ENCODE measurements around the gene TEAD4. TPM values are rescaled to one million over a fixed set of nuclear protein-coding genes. Genes with fewer than 3 reads are reported as not detected.
A peak's percentile ranks its signal among the peaks of the same experiment; 100 is the strongest.

Gene TEAD4
- total RNA-seq, 1 donor, result 14.6 TPM

DNA sequence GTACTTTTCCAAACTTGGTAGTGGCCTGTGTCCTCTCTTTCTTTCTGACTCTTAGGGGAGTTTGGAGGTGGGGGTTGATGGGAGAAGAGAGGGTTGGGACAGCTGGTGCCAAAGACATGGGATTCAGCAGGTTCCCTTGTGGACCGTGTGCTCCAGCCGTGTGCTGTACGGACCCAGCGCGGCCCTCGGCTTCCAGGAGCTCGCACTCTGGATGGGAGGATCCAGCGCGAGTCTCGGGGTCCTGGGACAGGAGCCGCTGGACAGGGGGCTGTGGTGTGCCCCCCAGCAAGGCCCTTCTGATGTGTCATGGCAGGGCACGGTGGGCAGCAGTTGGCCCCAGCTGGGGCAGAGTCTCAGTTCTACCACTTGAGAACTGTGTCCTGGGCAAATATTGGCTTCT lies 73.0 kb downstream of the TEAD4 start:
- DNase-seq (ENCODE audit: low read depth), result no peak
- no peak overlapping the region for H3K4me3 ChIP-seq (ENCODE audit: low read depth, low read length)
- TF ChIP-seq, protein P1, sequence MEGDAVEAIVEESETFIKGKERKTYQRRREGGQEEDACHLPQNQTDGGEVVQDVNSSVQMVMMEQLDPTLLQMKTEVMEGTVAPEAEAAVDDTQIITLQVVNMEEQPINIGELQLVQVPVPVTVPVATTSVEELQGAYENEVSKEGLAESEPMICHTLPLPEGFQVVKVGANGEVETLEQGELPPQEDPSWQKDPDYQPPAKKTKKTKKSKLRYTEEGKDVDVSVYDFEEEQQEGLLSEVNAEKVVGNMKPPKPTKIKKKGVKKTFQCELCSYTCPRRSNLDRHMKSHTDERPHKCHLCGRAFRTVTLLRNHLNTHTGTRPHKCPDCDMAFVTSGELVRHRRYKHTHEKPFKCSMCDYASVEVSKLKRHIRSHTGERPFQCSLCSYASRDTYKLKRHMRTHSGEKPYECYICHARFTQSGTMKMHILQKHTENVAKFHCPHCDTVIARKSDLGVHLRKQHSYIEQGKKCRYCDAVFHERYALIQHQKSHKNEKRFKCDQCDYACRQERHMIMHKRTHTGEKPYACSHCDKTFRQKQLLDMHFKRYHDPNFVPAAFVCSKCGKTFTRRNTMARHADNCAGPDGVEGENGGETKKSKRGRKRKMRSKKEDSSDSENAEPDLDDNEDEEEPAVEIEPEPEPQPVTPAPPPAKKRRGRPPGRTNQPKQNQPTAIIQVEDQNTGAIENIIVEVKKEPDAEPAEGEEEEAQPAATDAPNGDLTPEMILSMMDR (IDR thresholded peaks at IDR 0.05; ENCODE audit: insufficient read depth, low read length), result no peak

DNA sequence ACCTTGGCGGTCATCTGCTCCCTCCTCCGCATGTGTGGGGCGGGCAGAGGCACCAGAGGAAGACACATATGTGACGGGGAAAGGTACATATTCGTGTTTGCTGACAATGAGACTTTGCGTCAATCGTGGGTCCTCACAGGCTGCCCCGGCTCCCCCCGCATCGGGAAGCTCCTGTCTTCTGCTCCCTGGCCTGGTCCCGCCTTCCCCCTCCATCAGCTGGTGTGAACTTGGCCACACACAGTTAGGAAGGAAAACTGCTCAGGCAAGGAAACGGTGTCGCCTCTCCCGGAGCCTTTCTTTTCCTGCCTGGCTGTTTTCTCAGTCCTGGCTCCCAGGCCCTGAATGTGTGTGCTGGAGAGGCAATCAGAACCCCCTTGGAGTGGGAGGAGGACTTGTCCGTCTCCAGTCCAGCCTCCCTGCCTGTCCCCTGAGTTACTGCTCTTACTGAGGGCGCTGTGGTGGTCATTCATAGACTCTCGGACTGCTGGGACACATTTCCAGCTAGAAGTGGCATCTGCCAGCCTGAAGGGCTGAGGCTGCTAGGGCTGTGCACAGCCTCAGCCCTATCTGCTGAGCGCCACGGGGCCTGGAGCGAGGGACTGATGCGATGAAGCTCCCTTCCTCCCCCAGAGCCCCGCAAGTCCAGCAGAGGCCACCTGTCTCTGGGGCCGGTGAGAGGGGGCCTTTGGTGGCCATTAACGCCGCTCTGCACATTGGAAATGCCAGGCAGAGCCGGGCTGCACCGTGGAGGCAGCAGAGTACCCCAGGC lies 73.8 kb downstream of the TEAD4 start:
- TF ChIP-seq, protein P1 (IDR thresholded peaks at IDR 0.05; ENCODE audit: insufficient read depth, low read length), result no peak
- DNase-seq (ENCODE audit: low read depth), result no peak
- no peak overlapping the region for H3K4me3 ChIP-seq (ENCODE audit: low read depth, low read length)

DNA sequence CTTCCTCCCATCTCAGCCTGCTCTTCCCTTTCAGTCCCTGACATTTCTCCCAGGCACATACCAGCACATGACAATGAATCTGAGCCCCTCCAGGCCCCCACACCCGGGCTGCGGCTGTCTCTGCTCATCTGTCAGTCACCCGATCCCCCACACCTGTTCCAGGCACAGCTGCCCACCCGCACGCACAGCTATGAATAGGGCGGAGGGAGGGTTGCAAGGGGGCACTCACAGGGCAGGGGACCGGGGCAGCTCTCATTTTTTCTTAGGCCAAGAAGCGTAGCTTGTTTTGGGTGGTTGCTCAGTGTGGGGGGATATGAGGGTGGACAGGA lies 74.3 kb downstream of the TEAD4 start:
- TF ChIP-seq, protein P1 (IDR thresholded peaks at IDR 0.05; ENCODE audit: insufficient read depth, low read length), result no peak
- no peak overlapping the region for H3K4me3 ChIP-seq (ENCODE audit: low read depth, low read length)
- DNase-seq (ENCODE audit: low read depth), result no peak

DNA sequence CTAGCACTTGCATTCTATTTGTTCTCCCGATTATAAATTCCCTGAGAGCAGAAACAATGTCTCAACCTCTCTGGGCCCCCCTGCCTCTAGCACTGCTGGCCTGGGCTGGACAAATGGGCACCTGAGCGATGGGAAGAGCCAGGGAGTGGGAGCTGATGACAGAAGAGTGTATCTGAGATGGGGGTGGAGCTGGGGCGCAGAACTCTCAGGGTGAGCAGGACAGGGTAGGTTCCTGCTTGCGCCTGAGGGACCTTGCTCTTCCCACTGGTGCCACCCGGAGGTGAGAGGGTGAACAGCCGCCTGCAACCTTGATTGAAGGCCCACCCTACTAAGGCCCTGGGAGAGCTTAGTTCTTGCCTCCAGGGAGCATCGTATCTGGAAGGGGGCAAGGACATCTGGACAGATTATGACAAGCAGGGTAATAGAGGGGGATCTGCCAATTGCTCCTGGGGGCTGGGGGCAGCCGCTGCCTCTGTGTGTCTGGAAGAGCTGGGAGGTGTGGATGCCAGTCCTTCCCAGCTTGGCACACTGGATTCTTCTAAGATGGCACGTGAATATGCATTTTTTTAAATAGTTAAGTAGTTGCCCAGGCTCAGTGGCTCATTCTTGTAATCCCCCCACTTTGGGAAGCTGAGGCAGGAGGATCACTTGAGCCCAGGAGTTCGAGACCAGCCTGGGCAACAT lies 75.0 kb downstream of the TEAD4 start:
- no peak overlapping the region for H3K4me3 ChIP-seq (ENCODE audit: low read depth, low read length)
- TF ChIP-seq, protein P1 (IDR thresholded peaks at IDR 0.05; ENCODE audit: insufficient read depth, low read length), result peak; percentile 85
- DNase-seq (ENCODE audit: low read depth), result peak; percentile 59

DNA sequence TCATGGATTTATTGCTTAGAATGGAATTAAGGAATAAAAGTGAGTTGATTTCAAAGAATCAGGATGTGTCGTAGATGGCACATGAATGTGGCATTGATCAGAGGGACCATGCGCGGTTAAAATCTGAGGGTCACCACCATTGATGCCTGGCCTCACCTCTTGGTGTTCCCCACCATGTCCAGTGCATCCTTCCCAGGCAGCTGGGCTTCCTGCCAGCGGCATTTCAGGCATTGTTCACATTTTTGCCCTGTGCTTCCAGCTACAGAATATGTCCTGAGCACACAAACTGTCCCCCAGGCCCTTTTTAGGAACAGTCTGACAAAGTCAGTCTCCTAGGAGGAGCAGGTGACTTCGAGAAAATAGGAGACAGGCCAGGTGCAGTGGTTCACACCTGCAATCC lies 76.0 kb downstream of the TEAD4 start:
- peak; percentile 32 for DNase-seq (ENCODE audit: low read depth)
- TF ChIP-seq, protein P1 (IDR thresholded peaks at IDR 0.05; ENCODE audit: insufficient read depth, low read length), result no peak
- H3K4me3 ChIP-seq (ENCODE audit: low read depth, low read length), result no peak overlapping the region

DNA sequence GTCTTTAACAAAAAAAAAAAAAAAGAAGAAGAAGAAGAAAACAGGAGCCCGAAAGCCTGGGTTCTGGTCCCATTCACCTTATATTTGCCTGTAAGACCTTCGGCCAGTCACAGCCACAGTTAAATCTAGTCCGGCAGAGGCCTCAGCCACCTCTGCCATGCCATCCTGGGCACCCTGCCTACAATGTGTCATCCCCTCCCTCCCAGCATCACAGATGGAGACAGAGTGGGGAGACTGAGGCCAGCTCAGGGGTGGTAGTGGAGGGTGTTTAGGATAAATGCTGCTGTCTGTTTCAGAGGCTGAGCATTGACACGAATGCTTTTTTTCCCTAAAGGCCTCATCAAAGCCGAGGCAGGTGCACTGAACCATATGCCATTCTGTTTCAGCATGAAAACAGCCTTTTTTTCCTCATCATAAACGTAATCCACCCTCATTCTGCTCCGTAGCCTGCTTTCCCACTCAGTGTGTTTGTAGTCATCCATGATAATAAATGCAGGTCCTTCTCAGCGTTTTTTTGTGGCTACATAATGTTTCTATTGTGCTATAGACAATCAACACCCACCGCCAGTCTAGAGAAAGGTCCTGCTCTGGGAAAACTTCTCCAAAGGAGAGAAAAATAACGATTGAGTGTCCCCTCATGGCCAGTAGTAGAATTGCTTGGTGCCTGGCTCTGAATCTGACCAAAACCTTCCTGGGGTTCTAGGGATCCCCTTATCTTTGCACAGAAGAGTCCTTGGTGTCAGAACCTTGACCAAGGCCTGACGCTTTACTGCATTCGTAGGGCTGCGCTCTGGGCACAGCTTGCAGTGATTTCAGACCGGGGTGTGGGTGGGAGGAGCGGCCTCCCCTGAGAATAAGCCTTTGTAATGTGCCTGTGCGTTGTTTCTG lies 76.9 kb downstream of the TEAD4 start:
- TF ChIP-seq, protein P1 (IDR thresholded peaks at IDR 0.05; ENCODE audit: insufficient read depth, low read length), result peak; percentile 40
- peak; percentile 26 for DNase-seq (ENCODE audit: low read depth)
- no peak overlapping the region for H3K4me3 ChIP-seq (ENCODE audit: low read depth, low read length)

Measured in fibroblast of the aortic adventitia (primary cell).